ENCODE measurements around the gene MCF2L. TPM values are rescaled to one million over a fixed set of nuclear protein-coding genes. Genes with fewer than 3 reads are reported as not detected.
"Not testable (repeated sequence)": the region's sequence is repeated elsewhere in the genome, so short reads cannot be mapped to it uniquely, and the experiment has no call there.

MCF2L gene
- total and polyA plus RNA-seq, 5 donors = 18.0 to 47.5 (median 33.2) TPM

DNA sequence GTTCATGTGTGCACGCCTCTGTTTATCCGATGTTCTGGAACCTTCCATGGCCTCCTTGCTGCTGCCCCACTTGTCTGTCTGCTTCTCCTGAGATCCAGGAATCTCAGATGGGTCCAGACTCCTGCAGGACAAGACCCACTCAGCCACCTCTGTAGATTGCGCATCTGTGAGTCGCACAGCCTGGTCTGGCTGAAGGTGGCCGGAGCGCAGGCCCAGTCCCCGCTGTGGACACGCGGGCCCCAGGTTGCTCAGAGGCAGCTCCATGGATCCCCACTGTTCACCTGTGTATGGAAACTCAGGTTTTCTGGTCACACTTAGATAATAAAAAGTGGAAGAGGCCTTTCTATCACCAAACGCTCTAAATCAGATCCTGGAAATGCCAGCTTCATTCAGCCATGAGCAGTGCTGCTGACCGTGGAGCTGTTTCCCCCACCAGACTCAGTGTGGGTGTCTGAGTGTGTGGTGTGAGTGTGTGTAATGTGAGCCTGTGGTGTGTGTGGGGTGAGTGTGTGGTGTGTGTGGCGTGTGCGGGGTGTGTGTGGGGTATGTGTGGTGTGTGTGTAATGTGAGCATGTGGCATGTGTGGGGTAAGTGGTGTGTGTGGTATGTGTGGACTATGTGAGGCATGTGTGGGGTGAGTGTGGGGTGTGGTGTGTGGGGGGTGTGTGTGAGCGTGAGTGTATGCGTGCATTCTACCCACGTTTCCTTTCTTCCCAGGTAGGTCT, 59.5 kb downstream of the MCF2L start:
- Histone ChIP-seq H3K27me3 (ENCODE audit: control insufficient read depth, insufficient read depth) (no peaks in the 10 kb centered on the region), H3K27ac (ENCODE audit: low read length) (no peak overlapping the region), H3K9me3 (ENCODE audit: control insufficient read depth, low read length) (no peaks in the 10 kb centered on the region), H3K4me1 (ENCODE audit: control insufficient read depth, insufficient read depth, low read length) (no peaks in the 10 kb centered on the region), H3K4me3 (ENCODE audit: low read length) (no peak overlapping the region)
- intact Hi-C loops (cut with DNase I) = loop anchor here in 1 of 4 donors (10.0 kb wide), 1 partner anchor 74 kb away; no protein-coding TSS in a partner anchor
- WGBS = 84% methylated on average over 16 of the region's 16 CpGs
- peak in 1 of 2 donors; percentile 33 for ATAC-seq
- DNase-seq = peak in 1 of 3 donors; percentile 21

GRCh38 chr13:113029061-113029445, 60.0 kb downstream of the MCF2L start:
- H3K9me3 ChIP-seq (ENCODE audit: control insufficient read depth, low read length) = no peaks in the 10 kb centered on the region
- DNase-seq (peak in 1 of 3 donors; percentile 39), ATAC-seq (no peak)
- no peaks in the 10 kb centered on the region for H3K27me3 ChIP-seq (ENCODE audit: control insufficient read depth, insufficient read depth)
- H3K4me1 ChIP-seq (ENCODE audit: control insufficient read depth, insufficient read depth, low read length) = no peaks in the 10 kb centered on the region
- WGBS = 81% methylated on average over 10 of the region's 10 CpGs
- intact Hi-C loops (cut with DNase I) = loop anchor here in 1 of 4 donors (10.0 kb wide), 1 partner anchor 74 kb away; no protein-coding TSS in a partner anchor
- H3K27ac ChIP-seq (ENCODE audit: low read length) = no peak overlapping the region
- no peak overlapping the region for H3K4me3 ChIP-seq (ENCODE audit: low read length)

DNA sequence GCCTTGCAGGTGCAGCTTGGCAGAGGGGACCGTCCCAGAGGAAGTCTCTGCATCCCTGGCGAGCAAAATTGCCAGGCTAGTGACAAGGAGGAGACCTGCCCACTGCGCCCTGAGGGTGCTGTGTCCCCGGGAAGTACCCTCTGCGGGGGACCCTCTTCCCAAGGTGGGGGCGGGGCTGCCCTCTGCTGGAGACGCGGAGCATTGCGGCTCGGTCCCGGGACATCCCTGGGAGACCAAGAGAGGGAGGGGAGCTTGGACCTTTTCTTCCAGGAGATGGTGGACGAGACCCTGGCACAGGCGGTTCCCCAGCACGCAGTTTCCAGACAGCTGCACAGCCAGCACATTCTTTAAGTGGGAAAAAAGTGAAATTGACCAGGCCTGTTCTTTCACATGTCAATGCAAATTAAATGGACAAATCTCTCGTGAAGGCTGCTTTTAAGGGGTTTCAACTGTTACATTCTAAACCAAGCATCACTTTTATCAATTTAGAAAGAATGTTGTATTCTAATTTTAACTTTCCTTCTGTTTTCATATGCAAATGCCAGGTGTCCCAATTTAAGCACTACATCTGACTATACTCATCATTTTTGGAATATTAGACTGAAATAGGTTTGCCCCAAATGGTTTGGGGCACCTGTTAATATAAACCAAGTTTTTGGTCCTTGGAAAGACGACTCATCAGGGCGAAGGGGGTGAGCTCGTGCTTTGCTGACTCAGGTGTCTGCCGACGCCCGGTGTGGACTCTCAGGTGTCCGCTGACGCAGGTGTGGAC, 60.7 kb downstream of the MCF2L start:
- Histone ChIP-seq H3K4me1 (ENCODE audit: control insufficient read depth, insufficient read depth, low read length) (no peaks in the 10 kb centered on the region), H3K27me3 (ENCODE audit: control insufficient read depth, insufficient read depth) (no peaks in the 10 kb centered on the region), H3K27ac (ENCODE audit: low read length) (no peak overlapping the region), H3K4me3 (ENCODE audit: low read length) (no peak overlapping the region), H3K9me3 (ENCODE audit: control insufficient read depth, low read length) (no peaks in the 10 kb centered on the region)
- peak in 1 of 2 donors; percentile 43 for ATAC-seq
- intact Hi-C loops (cut with DNase I) = loop anchor here in 2 of 4 donors (2.0 to 10.0 kb wide), 4 partner anchors 75 to 365 kb away; no protein-coding TSS in a partner anchor
- WGBS = 38% methylated on average over 23 of the region's 23 CpGs
- peak in 2 of 3 donors; percentile 45 to 74 for DNase-seq

- not testable (repeated sequence) for ATAC-seq; H3K9me3 ChIP-seq (ENCODE audit: control insufficient read depth, low read length); H3K4me1 ChIP-seq (ENCODE audit: control insufficient read depth, insufficient read depth, low read length); H3K27me3 ChIP-seq (ENCODE audit: control insufficient read depth, insufficient read depth); H3K27ac ChIP-seq (ENCODE audit: low read length); H3K4me3 ChIP-seq (ENCODE audit: low read length)
- DNase-seq = peak in 2 of 3 donors; percentile 57 to 63
- WGBS = 89% methylated on average over 38 of the region's 38 CpGs
- intact Hi-C loops (cut with DNase I) = loop anchor here in 1 of 4 donors (2.0 to 10.0 kb wide), 3 partner anchors 87 to 365 kb away; no protein-coding TSS in a partner anchor
Measured at GRCh38 chr13:113030259-113030640, 61.2 kb downstream of the MCF2L start.

GRCh38 chr13:113031465-113031864, 62.5 kb downstream of the MCF2L start:
- ATAC-seq (no peak), DNase-seq (peak in 2 of 3 donors; percentile 30 to 31)
- intact Hi-C loops (cut with DNase I) = loop anchor here in 1 of 4 donors (2.0 to 10.0 kb wide), 3 partner anchors 89 to 363 kb away; no protein-coding TSS in a partner anchor
- no peaks in the 10 kb centered on the region for H3K27me3 ChIP-seq (ENCODE audit: control insufficient read depth, insufficient read depth)
- no peak overlapping the region for H3K27ac ChIP-seq (ENCODE audit: low read length)
- no peaks in the 10 kb centered on the region for H3K4me1 ChIP-seq (ENCODE audit: control insufficient read depth, insufficient read depth, low read length)
- no peaks in the 10 kb centered on the region for H3K9me3 ChIP-seq (ENCODE audit: control insufficient read depth, low read length)
- H3K4me3 ChIP-seq (ENCODE audit: low read length) = no peak overlapping the region
- WGBS = 59% methylated on average over 7 of the region's 7 CpGs

DNA sequence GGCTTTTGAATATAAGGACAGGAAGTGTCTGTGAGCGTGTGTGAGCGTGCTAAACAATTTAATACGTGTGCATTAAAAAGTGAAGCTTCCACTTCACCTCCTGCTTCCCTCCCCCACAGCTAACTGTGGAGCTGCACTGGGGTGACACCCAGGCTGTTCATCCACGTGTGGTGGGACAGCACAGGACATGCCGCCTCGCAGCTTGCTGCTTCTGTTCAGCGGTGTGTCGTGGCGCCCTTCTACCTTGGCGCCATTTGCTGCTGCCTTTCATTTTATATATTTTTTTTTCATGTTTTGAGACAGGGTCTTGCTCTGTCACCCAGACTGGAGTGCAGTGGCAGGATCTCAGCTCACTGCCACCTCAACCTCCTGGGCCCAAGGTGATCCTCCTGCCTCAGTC, 63.3 kb downstream of the MCF2L start:
- Histone ChIP-seq H3K9me3 (ENCODE audit: control insufficient read depth, low read length) (no peaks in the 10 kb centered on the region), H3K27me3 (ENCODE audit: control insufficient read depth, insufficient read depth) (no peaks in the 10 kb centered on the region), H3K4me3 (ENCODE audit: low read length) (no peak overlapping the region), H3K27ac (ENCODE audit: low read length) (no peak overlapping the region), H3K4me1 (ENCODE audit: control insufficient read depth, insufficient read depth, low read length) (no peaks in the 10 kb centered on the region)
- intact Hi-C loops (cut with DNase I) = loop anchor here in 1 of 4 donors (5.0 to 10.0 kb wide), 2 partner anchors 190 to 363 kb away; no protein-coding TSS in a partner anchor
- DNase-seq (peak in 2 of 3 donors; percentile 3 to 19), ATAC-seq (no peak)
- WGBS = 80% methylated on average over 10 of the region's 10 CpGs

- ATAC-seq (no peak), DNase-seq (peak in 2 of 3 donors; percentile 31 to 42)
- no peak overlapping the region for H3K27ac ChIP-seq (ENCODE audit: low read length)
- H3K4me1 ChIP-seq (ENCODE audit: control insufficient read depth, insufficient read depth, low read length) = no peaks in the 10 kb centered on the region
- intact Hi-C loops (cut with DNase I) = loop anchor here in 1 of 4 donors (5.0 to 10.0 kb wide), 2 partner anchors 189 to 362 kb away; no protein-coding TSS in a partner anchor
- no peaks in the 10 kb centered on the region for H3K9me3 ChIP-seq (ENCODE audit: control insufficient read depth, low read length)
- H3K27me3 ChIP-seq (ENCODE audit: control insufficient read depth, insufficient read depth) = no peaks in the 10 kb centered on the region
- H3K4me3 ChIP-seq (ENCODE audit: low read length) = no peak overlapping the region
- 92% methylated on average over 43 of the region's 43 CpGs for WGBS
Measured at GRCh38 chr13:113033054-113033850, 64.2 kb downstream of the MCF2L start.

GRCh38 chr13:113034451-113035212, 65.6 kb downstream of the MCF2L start:
- intact Hi-C loops (cut with DNase I) = loop anchor here in 1 of 4 donors (5.0 to 10.0 kb wide), 2 partner anchors 188 to 360 kb away; no protein-coding TSS in a partner anchor
- H3K27ac ChIP-seq (ENCODE audit: low read length) = no peak overlapping the region
- no peak overlapping the region for H3K4me3 ChIP-seq (ENCODE audit: low read length)
- DNase-seq = peak; percentile 50 to 78 (median 73)
- peak; percentile 63 to 74 for ATAC-seq
- H3K9me3 ChIP-seq (ENCODE audit: control insufficient read depth, low read length) = no peaks in the 10 kb centered on the region
- H3K27me3 ChIP-seq (ENCODE audit: control insufficient read depth, insufficient read depth) = no peaks in the 10 kb centered on the region
- 61% methylated on average over 35 of the region's 35 CpGs for WGBS
- H3K4me1 ChIP-seq (ENCODE audit: control insufficient read depth, insufficient read depth, low read length) = no peaks in the 10 kb centered on the region

DNA sequence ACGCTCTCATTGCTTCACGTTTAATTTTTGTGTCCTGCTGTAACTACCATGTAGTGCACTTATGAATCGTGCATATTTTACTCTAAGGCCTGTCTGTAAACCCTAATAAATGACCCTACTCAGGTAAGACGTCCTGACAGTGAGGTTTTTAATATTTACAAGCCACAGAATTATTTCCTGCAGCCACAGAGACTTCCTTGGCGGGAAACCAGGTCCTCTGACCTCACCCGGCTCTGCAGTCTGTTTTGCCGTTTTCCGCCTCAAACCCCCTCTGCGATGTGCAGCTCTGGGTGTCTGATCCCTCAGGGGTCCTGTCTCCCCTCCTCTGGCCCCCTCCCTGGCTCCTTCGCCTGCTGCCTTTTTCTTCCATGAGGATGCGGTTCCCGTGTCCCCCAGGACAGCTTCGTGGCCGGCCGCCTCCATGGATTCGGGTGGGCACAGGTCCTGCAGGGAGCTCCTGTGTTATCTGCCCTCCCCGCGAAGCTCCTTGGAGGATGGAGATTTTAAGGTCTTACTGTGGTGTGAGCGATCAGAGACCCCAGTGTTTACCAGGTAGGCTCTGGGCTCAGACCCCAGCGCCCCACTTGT, 66.3 kb downstream of the MCF2L start:
- intact Hi-C loops (cut with DNase I) = loop anchor here in 1 of 4 donors (10.0 kb wide), 1 partner anchor 359 kb away; no protein-coding TSS in a partner anchor
- Histone ChIP-seq H3K27me3 (ENCODE audit: control insufficient read depth, insufficient read depth) (no peaks in the 10 kb centered on the region), H3K27ac (ENCODE audit: low read length) (no peak overlapping the region), H3K9me3 (ENCODE audit: control insufficient read depth, low read length) (no peaks in the 10 kb centered on the region), H3K4me3 (ENCODE audit: low read length) (no peak overlapping the region), H3K4me1 (ENCODE audit: control insufficient read depth, insufficient read depth, low read length) (no peaks in the 10 kb centered on the region)
- DNase-seq (peak in 2 of 3 donors; percentile 38 to 48), ATAC-seq (peak; percentile 8 to 25)
- WGBS = 46% methylated on average over 20 of the region's 20 CpGs

Measured in right cardiac atrium (tissue), 5 donors.